Thymus (tissue), 11 donors: Measurements from ENCODE around the gene KRTAP5-11. TPM values are rescaled to one million over a fixed set of nuclear protein-coding genes. Genes with fewer than 3 reads are reported as not detected.
"Not testable (repeated sequence)": the region's sequence is repeated elsewhere in the genome, so short reads cannot be mapped to it uniquely, and the experiment has no call there.

Source experiments
- DNase-seq, 9 donors: peaks; one replicate each; pipeline ENCODE4 v3.0.0-alpha.2; 2013; ENCODE audit warnings: low spot score in 9 of 9, low read depth in 6 of 9, missing footprints in 1 of 9
- H3K27ac ChIP-seq, 2 donors: one replicate each; pipeline ENCODE4 v1.5.1; 2013; ENCODE audit warnings: control low read depth in 1 of 2, low read depth in 1 of 2, low read length in 1 of 2, mild to moderate bottlenecking in 1 of 2, moderate library complexity in 1 of 2
- H3K27me3 ChIP-seq, 2 donors: one replicate each; pipeline ENCODE4 v1.5.1; 2013; ENCODE audit warnings: low read length in 1 of 2; ENCODE audit not compliant: control insufficient read depth in 2 of 2, insufficient read depth in 1 of 2
- H3K36me3 ChIP-seq, 2 donors: one replicate each; pipeline ENCODE4 v1.5.1; 2013; ENCODE audit warnings: low read length in 1 of 2, mild to moderate bottlenecking in 1 of 2, moderate library complexity in 1 of 2; ENCODE audit not compliant: control insufficient read depth in 2 of 2, insufficient read depth in 2 of 2
- H3K4me1 ChIP-seq, 2 donors: one replicate each; pipeline ENCODE4 v1.5.1; 2013; ENCODE audit warnings: low read length in 2 of 2; ENCODE audit not compliant: control insufficient read depth in 2 of 2, insufficient read depth in 2 of 2
- H3K4me3 ChIP-seq, 2 donors: one replicate each; pipeline ENCODE4 v1.5.1; 2013; ENCODE audit warnings: low read length in 2 of 2, control low read depth in 1 of 2, mild to moderate bottlenecking in 1 of 2
- H3K9me3 ChIP-seq, 2 donors: one replicate each; pipeline ENCODE4 v1.5.1; 2013; ENCODE audit warnings: low read length in 1 of 2, mild to moderate bottlenecking in 1 of 2; ENCODE audit not compliant: control insufficient read depth in 2 of 2, insufficient read depth in 1 of 2
- WGBS: extraction: QIAGEN DNeasy Blood & Tissue Kit; methylation state at CpG from one replicate; pipeline ENCODE4 v1.1.7; 2013; 5-methylcytosine and 5-hydroxymethylcytosine counted together
- polyA plus RNA-seq: library from polyadenylated mRNA; stranded (reverse); fragments of 200-250 nt; gene quantifications from one replicate; pipeline ENCODE4 v1.2.3, GENCODE V29; 2013
- total RNA-seq: library from RNA; stranded (reverse); fragments of 120-200 nt; gene quantifications from one replicate; pipeline ENCODE4 v1.2.4, GENCODE V29; 2013
- donor health status: healthy.

The KRTAP5-11 gene
- total and polyA plus RNA-seq, 2 donors: not detected

GRCh38 chr11:71575723-71576424, 6.8 kb downstream of the KRTAP5-11 start:
- H3K4me3 ChIP-seq: no peak overlapping the region
- H3K9me3 ChIP-seq: no peaks in the 10 kb centered on the region
- H3K4me1 ChIP-seq: no peaks in the 10 kb centered on the region
- no peak overlapping the region for H3K27ac ChIP-seq
- H3K27me3 ChIP-seq: peaks cover 0 to 6% of the 10 kb centered on the region in 2 donors
- 84% methylated on average over 4 of the region's 4 CpGs for WGBS
- DNase-seq: no peak
- H3K36me3 ChIP-seq: no peaks in the 10 kb centered on the region

DNA sequence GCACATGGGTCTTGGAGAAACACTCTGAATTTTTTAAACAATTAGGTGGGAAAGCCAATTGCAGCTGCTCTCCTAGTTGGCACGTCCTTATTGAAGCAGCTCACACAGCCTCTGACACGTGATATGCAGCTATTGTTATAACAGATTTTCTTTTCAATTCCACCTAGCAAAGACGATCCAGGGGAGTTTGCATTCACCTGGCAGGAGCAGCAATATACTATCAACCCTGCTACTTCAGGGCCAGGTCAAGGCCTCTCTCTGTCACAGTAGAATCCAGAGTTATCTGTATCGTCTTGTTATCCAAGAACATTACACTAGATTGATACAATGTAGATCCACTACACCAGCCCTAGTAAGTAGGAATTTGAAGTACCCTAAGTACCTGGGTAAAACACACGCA, 8.3 kb downstream of the KRTAP5-11 start:
- H3K27me3 ChIP-seq: peaks cover 0 to 6% of the 10 kb centered on the region in 2 donors
- no peaks in the 10 kb centered on the region for H3K4me1 ChIP-seq
- H3K36me3 ChIP-seq: no peaks in the 10 kb centered on the region
- no peak overlapping the region for H3K27ac ChIP-seq
- no peaks in the 10 kb centered on the region for H3K9me3 ChIP-seq
- 91% methylated on average over 5 of the region's 5 CpGs for WGBS
- no peak overlapping the region for H3K4me3 ChIP-seq
- no peak for DNase-seq

DNA sequence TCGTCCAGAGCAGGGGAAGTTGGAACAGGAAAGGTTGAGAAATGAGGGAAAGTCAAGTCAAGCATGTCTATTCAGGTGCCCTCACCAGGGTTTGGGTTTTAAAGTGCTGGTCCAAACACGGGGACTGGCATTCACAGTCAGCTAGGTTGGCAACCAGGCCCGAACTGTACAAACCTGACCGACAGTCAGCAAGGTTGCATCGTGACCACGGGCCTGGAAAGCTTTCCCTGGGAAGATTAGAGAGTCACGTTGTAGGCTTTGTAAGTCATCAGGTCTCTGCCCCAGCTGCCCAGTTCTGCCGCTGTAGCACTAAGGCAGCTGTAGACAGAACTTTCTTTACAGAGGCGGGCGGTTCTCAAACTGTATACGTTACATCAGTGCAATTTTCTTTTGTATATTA, 9.9 kb downstream of the KRTAP5-11 start:
- H3K4me1 ChIP-seq: no peaks in the 10 kb centered on the region
- H3K27me3 ChIP-seq: peaks cover 0 to 6% of the 10 kb centered on the region in 2 donors
- no peak for DNase-seq
- no peak overlapping the region for H3K4me3 ChIP-seq
- WGBS: 87% methylated on average over 11 of the region's 11 CpGs
- H3K36me3 ChIP-seq: no peaks in the 10 kb centered on the region
- no peak overlapping the region for H3K27ac ChIP-seq
- no peaks in the 10 kb centered on the region for H3K9me3 ChIP-seq

DNA sequence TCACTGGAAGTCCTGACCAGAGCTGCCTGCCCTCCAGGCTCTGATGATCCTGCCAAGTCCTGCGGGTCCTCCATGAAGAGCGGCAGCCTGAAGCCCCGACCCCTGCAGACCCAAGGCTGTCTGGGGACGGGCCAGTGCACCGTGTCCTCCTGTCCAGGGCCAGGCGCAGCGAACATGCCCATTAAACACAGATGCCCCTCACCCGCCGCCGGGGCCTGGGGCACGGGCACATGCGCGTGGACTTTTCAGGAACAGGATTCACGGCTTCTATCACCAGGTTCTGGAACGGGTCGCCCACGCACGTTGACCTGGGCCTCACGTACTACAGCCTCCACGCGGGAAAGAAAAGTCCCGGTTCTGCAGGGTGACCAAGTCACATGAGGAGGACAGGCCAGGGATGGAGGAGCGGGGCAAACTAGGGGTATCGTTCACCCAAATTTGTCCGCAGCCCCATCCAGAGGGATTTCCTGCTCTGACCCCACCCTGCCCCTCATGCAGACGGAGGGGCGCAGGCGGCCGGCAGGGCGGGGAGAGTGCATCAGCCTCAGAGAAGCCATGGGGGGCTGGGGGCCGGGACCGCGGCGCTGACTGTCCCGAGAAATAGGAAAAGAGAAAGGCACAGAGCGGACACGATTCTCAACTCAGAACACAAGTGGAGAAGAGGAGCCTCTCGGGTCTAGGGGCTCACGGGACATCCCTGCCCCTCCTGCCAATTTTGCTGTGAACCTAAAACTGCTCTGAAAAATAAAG, 11.4 kb downstream of the KRTAP5-11 start:
- H3K27me3 ChIP-seq, H3K9me3 ChIP-seq, H3K4me3 ChIP-seq, H3K27ac ChIP-seq, DNase-seq, H3K36me3 ChIP-seq, H3K4me1 ChIP-seq: not testable (repeated sequence)
- WGBS: 90% methylated on average over 36 of the region's 39 CpGs

GRCh38 chr11:71568704-71569349, 13.8 kb downstream of the KRTAP5-11 start:
- Histone ChIP-seq H3K9me3 (no peaks in the 10 kb centered on the region), H3K4me1 (no peaks in the 10 kb centered on the region), H3K4me3 (no peak overlapping the region), H3K36me3 (no peaks in the 10 kb centered on the region), H3K27ac (no peak overlapping the region), H3K27me3 (peaks cover 0 to 9% of the 10 kb centered on the region in 2 donors)
- WGBS: 87% methylated on average over 8 of the region's 8 CpGs
- no peak for DNase-seq

DNA sequence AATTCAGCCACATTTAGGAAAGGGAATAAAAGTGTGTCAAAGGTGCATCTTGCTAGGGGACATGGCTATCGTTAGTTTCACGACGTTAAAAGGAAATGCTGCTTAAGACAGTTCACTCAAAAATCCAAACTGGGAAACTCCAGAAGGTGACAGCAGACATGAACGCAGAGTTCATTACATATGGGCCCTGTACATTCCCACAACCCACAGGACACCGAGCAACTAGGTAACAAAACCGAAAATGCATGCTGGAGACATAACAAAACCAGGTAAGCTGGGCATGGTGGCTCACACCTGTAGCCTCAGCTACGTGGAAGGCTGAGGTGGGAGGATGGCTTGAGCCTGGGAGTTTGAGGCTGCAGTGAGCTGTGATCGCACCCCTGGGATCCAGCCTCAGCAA, 15.0 kb downstream of the KRTAP5-11 start:
- not testable (repeated sequence) for H3K36me3 ChIP-seq, H3K4me1 ChIP-seq, H3K9me3 ChIP-seq, H3K4me3 ChIP-seq, H3K27ac ChIP-seq, DNase-seq
- peaks cover 0 to 16% of the 10 kb centered on the region in 2 donors for H3K27me3 ChIP-seq
- WGBS: 92% methylated on average over 8 of the region's 8 CpGs

- H3K27ac ChIP-seq, H3K9me3 ChIP-seq, H3K36me3 ChIP-seq, H3K4me3 ChIP-seq, DNase-seq, H3K4me1 ChIP-seq: not testable (repeated sequence)
- 89% methylated on average over 20 of the region's 21 CpGs for WGBS
- H3K27me3 ChIP-seq: peaks cover 0 to 15% of the 10 kb centered on the region in 2 donors
These were observed 15.8 kb downstream of the KRTAP5-11 start for GRCh38 chr11:71566626-71567599.

GRCh38 chr11:71566081-71566620, 16.5 kb downstream of the KRTAP5-11 start:
- Histone ChIP-seq H3K9me3 (no peaks in the 10 kb centered on the region), H3K4me3 (no peak overlapping the region), H3K36me3 (no peaks in the 10 kb centered on the region), H3K27ac (no peak overlapping the region), H3K4me1 (no peaks in the 10 kb centered on the region), H3K27me3 (peaks cover 0 to 13% of the 10 kb centered on the region in 2 donors)
- WGBS: 83% methylated on average over 10 of the region's 10 CpGs
- DNase-seq: no peak
